ENCODE results near the gene PARD3. TPM values are rescaled to one million over a fixed set of nuclear protein-coding genes. Genes with fewer than 3 reads are reported as not detected.

The PARD3 gene
- total RNA-seq, 2 experiments from 2014 or later = 0.53 to 0.71 TPM

- DNase-seq = no peak
- Histone ChIP-seq H3K27ac (ENCODE audit: low read depth in 1 of 2, low read length in 2 of 2) (no peak overlapping the region), H3K4me1 (ENCODE audit: insufficient read depth, low read length) (no peaks in the 10 kb centered on the region), H3K36me3 (ENCODE audit: insufficient read depth, low read length) (no peaks in the 10 kb centered on the region), H3K4me3 (ENCODE audit: low read length) (no peak overlapping the region), H3K27me3 (ENCODE audit: control insufficient read depth in 1 of 2, insufficient read depth in 2 of 2, low read length in 2 of 2) (peaks cover 14 to 19% of the 10 kb centered on the region in 2 experiments), H3K9me3 (ENCODE audit: control insufficient read depth in 1 of 2, insufficient read depth in 1 of 2, low read length in 2 of 2) (no peaks in the 10 kb centered on the region)
- H3K27ac Mint-ChIP-seq = no peak overlapping the region
- H3K36me3 Mint-ChIP-seq (ENCODE audit: low read depth) = no peaks in the 10 kb centered on the region
- intact Hi-C loops (cut with DNase I, micrococcal nuclease) = no loop called here
- H3K4me3 Mint-ChIP-seq = no peak overlapping the region
- peaks cover 45% of the 10 kb centered on the region for H3K27me3 Mint-ChIP-seq
- TF ChIP-seq CTCF (IDR thresholded peaks at IDR 0.05) = no peak
- CTCF ChIA-PET = no interaction called here
- POLR2A ChIA-PET = no interaction called here
- no peak for ATAC-seq (ENCODE audit: poor library complexity)
- H3K9me3 Mint-ChIP-seq = no peaks in the 10 kb centered on the region
- H3K4me1 Mint-ChIP-seq (ENCODE audit: low read depth) = peaks cover 6% of the 10 kb centered on the region
Observed at GRCh38 chr10:34808336-34808735, 6.8 kb downstream of the PARD3 start.

- no peak overlapping the region for H3K4me3 ChIP-seq (ENCODE audit: low read length)
- ATAC-seq (ENCODE audit: poor library complexity) = no peak
- no peak overlapping the region for H3K27ac ChIP-seq (ENCODE audit: low read depth in 1 of 2, low read length in 2 of 2)
- Mint-ChIP-seq H3K9me3 (no peaks in the 10 kb centered on the region), H3K4me3 (no peak overlapping the region), H3K4me1 (ENCODE audit: low read depth) (peaks cover 4% of the 10 kb centered on the region), H3K27me3 (peaks cover 17% of the 10 kb centered on the region), H3K27ac (no peak overlapping the region), H3K36me3 (ENCODE audit: low read depth) (no peaks in the 10 kb centered on the region)
- POLR2A ChIA-PET = no interaction called here
- intact Hi-C loops (cut with DNase I, micrococcal nuclease) = no loop called here
- no peak for TF ChIP-seq CTCF (IDR thresholded peaks at IDR 0.05)
- CTCF ChIA-PET = no interaction called here
- DNase-seq = no peak
- H3K4me1 ChIP-seq (ENCODE audit: insufficient read depth, low read length) = no peaks in the 10 kb centered on the region
- H3K9me3 ChIP-seq (ENCODE audit: control insufficient read depth in 1 of 2, insufficient read depth in 1 of 2, low read length in 2 of 2) = no peaks in the 10 kb centered on the region
- H3K27me3 ChIP-seq (ENCODE audit: control insufficient read depth in 1 of 2, insufficient read depth in 2 of 2, low read length in 2 of 2) = peaks cover 0 to 10% of the 10 kb centered on the region in 2 experiments
- no peaks in the 10 kb centered on the region for H3K36me3 ChIP-seq (ENCODE audit: insufficient read depth, low read length)
Observed at GRCh38 chr10:34804306-34804705, 10.8 kb downstream of the PARD3 start.

GRCh38 chr10:34802692-34803091, 12.4 kb downstream of the PARD3 start:
- no peak for ATAC-seq (ENCODE audit: poor library complexity)

More at GRCh38 chr10:34802692-34803091, 12.4 kb downstream of the PARD3 start:
- POLR2A ChIA-PET = no interaction called here
- no peaks in the 10 kb centered on the region for H3K4me1 ChIP-seq (ENCODE audit: insufficient read depth, low read length)
- CTCF ChIA-PET = no interaction called here
- H3K4me3 ChIP-seq (ENCODE audit: low read length) = no peak overlapping the region
- H3K9me3 ChIP-seq (ENCODE audit: control insufficient read depth in 1 of 2, insufficient read depth in 1 of 2, low read length in 2 of 2) = no peaks in the 10 kb centered on the region
- intact Hi-C loops (cut with DNase I, micrococcal nuclease) = no loop called here
- no peak for TF ChIP-seq CTCF (IDR thresholded peaks at IDR 0.05)
- Mint-ChIP-seq H3K4me3 (no peak overlapping the region), H3K27me3 (peaks cover 7% of the 10 kb centered on the region), H3K27ac (no peak overlapping the region), H3K36me3 (ENCODE audit: low read depth) (no peaks in the 10 kb centered on the region), H3K4me1 (ENCODE audit: low read depth) (no peaks in the 10 kb centered on the region), H3K9me3 (no peaks in the 10 kb centered on the region)
- no peak for DNase-seq
- no peaks in the 10 kb centered on the region for H3K36me3 ChIP-seq (ENCODE audit: insufficient read depth, low read length)
- no peak overlapping the region for H3K27ac ChIP-seq (ENCODE audit: low read depth in 1 of 2, low read length in 2 of 2)
- H3K27me3 ChIP-seq (ENCODE audit: control insufficient read depth in 1 of 2, insufficient read depth in 2 of 2, low read length in 2 of 2) = no peaks in the 10 kb centered on the region
